ENCODE data around the gene PHLDB2.
A peak's percentile ranks its signal among the peaks of the same experiment; 100 is the strongest.

The PHLDB2 gene

DNA sequence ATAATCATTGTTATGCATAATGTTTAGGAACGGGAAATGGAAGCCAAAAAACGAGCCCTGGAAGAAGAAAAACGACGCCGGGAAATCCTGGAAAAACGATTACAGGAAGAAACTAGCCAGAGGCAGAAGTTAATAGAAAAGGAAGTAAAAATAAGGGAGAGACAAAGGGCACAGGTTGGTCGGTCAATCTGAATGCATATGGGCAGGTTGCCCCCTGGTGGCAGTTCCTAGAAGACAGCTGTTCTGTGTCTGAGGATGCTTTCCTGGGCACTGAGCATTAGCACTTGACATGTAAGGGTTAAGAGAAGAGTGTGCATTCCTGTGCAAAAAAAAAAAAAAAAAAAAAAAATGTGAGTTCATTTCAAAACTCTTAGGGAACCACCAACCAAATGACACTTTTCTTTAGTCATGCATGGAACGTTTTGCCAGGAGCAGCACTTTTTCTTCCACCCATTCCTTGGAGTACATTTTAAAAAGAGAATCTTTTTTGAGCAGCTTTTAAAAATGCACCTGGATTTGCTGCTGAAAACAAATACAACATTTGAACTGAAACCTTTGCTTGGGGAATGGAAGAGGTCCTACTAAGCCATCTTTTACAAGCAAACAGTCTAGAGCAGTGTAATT, 108.7 kb downstream of the PHLDB2 start:
- TF ChIP-seq, protein P1, sequence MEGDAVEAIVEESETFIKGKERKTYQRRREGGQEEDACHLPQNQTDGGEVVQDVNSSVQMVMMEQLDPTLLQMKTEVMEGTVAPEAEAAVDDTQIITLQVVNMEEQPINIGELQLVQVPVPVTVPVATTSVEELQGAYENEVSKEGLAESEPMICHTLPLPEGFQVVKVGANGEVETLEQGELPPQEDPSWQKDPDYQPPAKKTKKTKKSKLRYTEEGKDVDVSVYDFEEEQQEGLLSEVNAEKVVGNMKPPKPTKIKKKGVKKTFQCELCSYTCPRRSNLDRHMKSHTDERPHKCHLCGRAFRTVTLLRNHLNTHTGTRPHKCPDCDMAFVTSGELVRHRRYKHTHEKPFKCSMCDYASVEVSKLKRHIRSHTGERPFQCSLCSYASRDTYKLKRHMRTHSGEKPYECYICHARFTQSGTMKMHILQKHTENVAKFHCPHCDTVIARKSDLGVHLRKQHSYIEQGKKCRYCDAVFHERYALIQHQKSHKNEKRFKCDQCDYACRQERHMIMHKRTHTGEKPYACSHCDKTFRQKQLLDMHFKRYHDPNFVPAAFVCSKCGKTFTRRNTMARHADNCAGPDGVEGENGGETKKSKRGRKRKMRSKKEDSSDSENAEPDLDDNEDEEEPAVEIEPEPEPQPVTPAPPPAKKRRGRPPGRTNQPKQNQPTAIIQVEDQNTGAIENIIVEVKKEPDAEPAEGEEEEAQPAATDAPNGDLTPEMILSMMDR (IDR thresholded peaks at IDR 0.05): peak; percentile 91
- Mint-ChIP-seq H3K4me3 (no peak overlapping the region), H3K27ac (peak overlapping the region; percentile 13), H3K9me3 (no peaks in the 10 kb centered on the region), H3K27me3 (ENCODE audit: low read depth, poor library complexity) (no peaks in the 10 kb centered on the region), H3K36me3 (ENCODE audit: low read depth) (peaks cover 19% of the 10 kb centered on the region), H3K4me1 (peaks cover 48% of the 10 kb centered on the region)
- DNase-seq: peak; percentile 88

DNA sequence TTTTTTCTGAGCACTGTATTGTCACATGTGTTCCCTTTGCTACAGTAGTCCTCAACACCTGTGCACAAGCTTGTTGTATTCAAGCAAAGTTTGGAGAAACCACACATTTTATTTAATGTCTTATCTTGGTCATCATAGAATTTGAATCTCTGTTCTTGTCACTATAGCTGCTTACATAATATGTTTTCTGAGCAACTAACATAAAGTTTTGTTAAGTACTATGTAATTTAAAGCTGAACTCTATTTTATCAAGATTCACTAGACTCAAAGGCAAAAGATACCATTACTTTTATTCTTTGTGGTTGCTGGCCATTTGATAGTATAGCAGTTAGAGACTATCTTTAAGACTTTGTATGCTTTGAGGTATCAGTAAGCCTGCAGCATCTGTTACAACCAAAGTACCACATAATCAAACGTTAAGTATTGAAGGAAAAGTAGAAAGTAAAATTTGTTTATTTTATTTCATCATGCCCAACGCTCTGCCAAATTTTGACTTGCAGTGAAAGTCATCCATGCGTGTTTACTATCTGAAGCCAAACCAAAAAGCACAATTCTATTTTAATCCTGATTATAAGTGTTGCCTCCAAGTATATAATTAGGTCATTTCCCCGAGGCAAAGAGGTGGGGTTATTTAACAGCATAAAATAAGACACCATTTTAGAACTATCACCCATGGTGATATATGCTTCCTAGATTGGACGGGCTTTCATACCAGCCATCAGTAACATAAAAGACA, 109.4 kb downstream of the PHLDB2 start:
- Mint-ChIP-seq H3K9me3 (no peaks in the 10 kb centered on the region), H3K4me3 (no peak overlapping the region), H3K36me3 (ENCODE audit: low read depth) (peaks cover 18% of the 10 kb centered on the region), H3K27me3 (ENCODE audit: low read depth, poor library complexity) (no peaks in the 10 kb centered on the region), H3K4me1 (peaks cover 51% of the 10 kb centered on the region), H3K27ac (no peak overlapping the region)
- TF ChIP-seq, protein P1 (IDR thresholded peaks at IDR 0.05): no peak
- DNase-seq: no peak

DNA sequence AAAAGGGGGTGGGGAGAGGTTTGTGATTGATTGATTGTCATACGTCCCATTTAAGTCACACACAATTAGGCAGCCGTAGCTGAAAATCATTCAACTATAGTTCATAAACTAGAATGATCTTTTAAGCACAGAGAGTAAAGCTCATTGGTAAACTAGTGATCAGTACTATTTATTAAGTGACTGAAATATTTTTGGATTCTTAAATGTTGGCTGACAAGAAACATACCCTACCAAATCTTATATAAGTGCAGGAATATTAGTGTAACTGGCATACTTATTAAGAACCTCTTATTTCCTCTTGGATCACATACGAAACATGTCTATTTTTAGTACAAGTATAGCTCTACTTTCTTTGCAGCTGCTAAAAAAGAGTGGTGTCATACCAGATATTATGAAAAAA, 111.3 kb downstream of the PHLDB2 start:
- Mint-ChIP-seq H3K4me3 (no peak overlapping the region), H3K27ac (no peak overlapping the region), H3K36me3 (ENCODE audit: low read depth) (peaks cover 20% of the 10 kb centered on the region), H3K9me3 (no peaks in the 10 kb centered on the region), H3K4me1 (peaks cover 57% of the 10 kb centered on the region), H3K27me3 (ENCODE audit: low read depth, poor library complexity) (no peaks in the 10 kb centered on the region)
- TF ChIP-seq, protein P1 (IDR thresholded peaks at IDR 0.05): no peak
- DNase-seq: no peak

DNA sequence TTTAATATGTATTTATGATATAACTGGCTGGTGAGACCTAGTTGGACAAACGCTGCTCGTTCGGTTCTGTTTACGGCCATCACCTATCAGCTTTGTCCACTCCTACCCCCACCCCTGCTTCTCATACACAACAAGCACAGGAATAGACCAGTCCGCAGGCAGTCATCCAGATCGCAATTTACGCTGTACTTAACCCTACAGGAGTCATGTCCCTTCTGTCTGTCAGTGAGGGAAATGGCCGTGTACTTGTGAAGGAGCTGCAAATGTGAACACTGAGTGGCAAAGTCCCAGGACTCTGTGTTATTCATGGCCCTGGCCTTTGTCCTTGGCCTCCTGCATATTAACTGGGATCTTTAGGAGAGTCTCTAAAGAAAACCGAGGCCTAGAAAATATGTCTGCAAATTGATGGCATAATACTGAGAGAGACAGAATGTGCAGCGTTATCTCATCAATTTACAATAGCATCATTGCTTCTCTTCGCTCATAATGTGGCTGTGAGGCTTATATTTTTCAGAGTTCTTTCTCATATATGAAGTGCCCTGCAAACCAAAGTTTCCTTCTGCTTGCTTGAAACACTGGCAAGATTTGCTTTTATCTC, 112.6 kb downstream of the PHLDB2 start:
- peaks cover 20% of the 10 kb centered on the region for H3K36me3 Mint-ChIP-seq (ENCODE audit: low read depth)

DNA sequence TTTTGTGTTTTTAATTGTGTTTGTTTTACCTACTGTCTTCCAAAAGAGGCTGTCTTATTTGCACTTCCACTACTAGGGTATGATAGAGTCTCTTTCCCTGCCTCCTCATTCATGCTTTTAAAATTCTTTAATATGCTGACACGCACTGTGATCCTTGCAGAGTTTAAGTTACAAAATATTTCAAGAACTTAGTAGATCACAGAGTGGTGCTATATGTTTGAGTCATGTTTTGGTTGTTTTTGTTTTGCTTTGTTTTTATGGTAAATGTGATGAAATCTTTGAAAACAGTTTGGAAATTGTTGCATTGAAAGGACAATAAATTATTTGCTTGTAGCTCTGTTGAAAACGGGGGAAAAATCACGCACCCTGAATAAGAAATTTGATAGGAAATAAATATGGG, 113.8 kb downstream of the PHLDB2 start:
- H3K27ac Mint-ChIP-seq: peak overlapping the region; percentile 77
- H3K4me1 Mint-ChIP-seq: peaks cover 40% of the 10 kb centered on the region
- no peaks in the 10 kb centered on the region for H3K9me3 Mint-ChIP-seq
- no peaks in the 10 kb centered on the region for H3K27me3 Mint-ChIP-seq (ENCODE audit: low read depth, poor library complexity)
- no peak overlapping the region for H3K4me3 Mint-ChIP-seq
- H3K36me3 Mint-ChIP-seq (ENCODE audit: low read depth): peaks cover 18% of the 10 kb centered on the region
- TF ChIP-seq, protein P1 (IDR thresholded peaks at IDR 0.05): no peak
- no peak for DNase-seq

More for the DNA sequence above, 112.6 kb downstream of the PHLDB2 start:
- Mint-ChIP-seq H3K27ac (peak overlapping the region; percentile 81), H3K4me3 (no peak overlapping the region), H3K4me1 (peaks cover 51% of the 10 kb centered on the region), H3K9me3 (no peaks in the 10 kb centered on the region), H3K27me3 (ENCODE audit: low read depth, poor library complexity) (no peaks in the 10 kb centered on the region)
- TF ChIP-seq, protein P1 (IDR thresholded peaks at IDR 0.05): no peak
- DNase-seq: peak; percentile 37
